ENCODE measurements around the gene ZBTB32. TPM values are rescaled to one million over a fixed set of nuclear protein-coding genes. Genes with fewer than 3 reads are reported as not detected.

The ZBTB32 gene
- total and polyA plus RNA-seq, 4 donors = 0.47 TPM; not detected in 3

GRCh38 chr19:35745328-35746086 is 41.1 kb downstream of the ZBTB32 start, which contains the start of the genes PSENEN and U2AF1L4:
TSS of gene PSENEN (plus strand) at chr19:35745651. CDS start at chr19:35745931, 280 bp downstream.
TSS of gene U2AF1L4 (minus strand) at chr19:35745418. CDS start at chr19:35745391, 27 bp downstream.
- Histone ChIP-seq H3K36me3 (ENCODE audit: control insufficient read depth in 4 of 4, insufficient read depth in 3 of 4, low read depth in 1 of 4, low read length in 3 of 4) (peaks cover 0 to 3% (median 0%) of the 10 kb centered on the region in 4 donors), H3K9me3 (ENCODE audit: control insufficient read depth in 4 of 4, low read length in 3 of 4) (no peaks in the 10 kb centered on the region), H3K4me1 (ENCODE audit: control insufficient read depth in 4 of 4, insufficient read depth in 4 of 4, low read length in 3 of 4) (peaks cover 6 to 47% (median 34%) of the 10 kb centered on the region in 4 donors), H3K9ac (ENCODE audit: low read depth in 1 of 2, low read length in 2 of 2) (peak within 1 kb of the TSS; percentile 51 to 79), H3K27ac (ENCODE audit: low read depth in 1 of 2, low read length in 2 of 2) (peak within 1 kb of the TSS; percentile 98 to 99), H3K27me3 (ENCODE audit: control insufficient read depth in 4 of 4, insufficient read depth in 4 of 4, low read length in 3 of 4) (no peaks in the 10 kb centered on the region), H3K4me3 (ENCODE audit: low read depth in 1 of 3, low read length in 3 of 3) (peak within 1 kb of the TSS; percentile 81 to 87 (median 82))
- DNase-seq (ENCODE audit: low spot score) = peak; percentile 91
- under 1% methylated on average over 40 of the region's 40 CpGs for WGBS
- TF ChIP-seq MAX (IDR thresholded peaks at IDR 0.05) (no peak), JUND (IDR thresholded peaks at IDR 0.05) (no peak), NR2F2 (IDR thresholded peaks at IDR 0.05) (no peak), GABPA (IDR thresholded peaks at IDR 0.05 in 1 of 2, conservative IDR thresholded peaks at IDR 0.05 in 1 of 2) (peak; percentile 78 to 94), REST (IDR thresholded peaks at IDR 0.05) (peak; percentile 11), RAD21 (IDR thresholded peaks at IDR 0.05) (no peak), RXRA (IDR thresholded peaks at IDR 0.05) (peak in 1 of 2 donors; percentile 28), FOXA1 (IDR thresholded peaks at IDR 0.05) (no peak), ATF3 (IDR thresholded peaks at IDR 0.05) (peak; percentile 3), HNF4G (IDR thresholded peaks at IDR 0.05) (no peak), YY1 (IDR thresholded peaks at IDR 0.05) (peak; percentile 97), ZBTB33 (IDR thresholded peaks at IDR 0.05) (peak; percentile 91), FOXA2 (IDR thresholded peaks at IDR 0.05) (no peak), EGR1 (IDR thresholded peaks at IDR 0.05; ENCODE audit: low read depth in 2 of 2) (peak; percentile 87 to 93), CTCF (IDR thresholded peaks at IDR 0.05; ENCODE audit: low read depth, low read length, missing input control) (no peak), TAF1 (conservative IDR thresholded peaks at IDR 0.05) (no peak), HNF4A (conservative IDR thresholded peaks at IDR 0.05) (peak in 1 of 2 donors; percentile 3), SP1 (IDR thresholded peaks at IDR 0.05) (no peak)
